SK-N-SH treated with all-trans-retinoic acid at 6 μM for 48 hours (cell line): ENCODE data around the gene APOB.

Source experiments
- ATAC-seq: fragments of 200-7000 bp; cut with Tn5 transposase; 3 replicates; pipeline ENCODE4 v1.9.1; 2020; ENCODE audit warnings: mild to moderate bottlenecking, moderate library complexity
- ARNTL ChIP-seq: fragments of 450-650 bp; formaldehyde crosslinking; IDR thresholded peaks from 2 replicates; pipeline ENCODE4 v1.5.0; 2020; ENCODE audit warnings: low read depth, mild to moderate bottlenecking, moderate library complexity, borderline replicate concordance
- BACH2 ChIP-seq: fragments of 250-450 bp; sonication (Bioruptor Pico); IDR thresholded peaks from 2 replicates; pipeline ENCODE4 v1.9.0; 2021; ENCODE audit warnings: mild to moderate bottlenecking, borderline replicate concordance
- CSDC2 ChIP-seq: fragments of 250-450 bp; sonication (Bioruptor Pico); IDR thresholded peaks from 2 replicates; pipeline ENCODE4 v1.5.0; 2020; ENCODE audit warnings: mild to moderate bottlenecking, moderate library complexity
- ESRRG ChIP-seq: fragments of 250-450 bp; sonication (Bioruptor Pico); IDR thresholded peaks from 2 replicates; pipeline ENCODE4 v1.6.1; 2021; ENCODE audit warnings: mild to moderate bottlenecking
- GLIS3 ChIP-seq: fragments of 250-450 bp; sonication (Bioruptor Pico); IDR thresholded peaks from 2 replicates; pipeline ENCODE4 v1.5.0; 2020; ENCODE audit warnings: mild to moderate bottlenecking, moderate library complexity
- ISL1 ChIP-seq: fragments of 250-450 bp; sonication (Bioruptor Pico); IDR thresholded peaks from 2 replicates; pipeline ENCODE4 v2.1.2; 2022; ENCODE audit warnings: mild to moderate bottlenecking, moderate library complexity
- OSR1 ChIP-seq: fragments of 250-450 bp; sonication (Bioruptor Pico); IDR thresholded peaks from 2 replicates; pipeline ENCODE4 v1.8.0; 2022; ENCODE audit warnings: moderate library complexity, mild to moderate bottlenecking, inconsistent platforms
- PPARA ChIP-seq: fragments of 250-450 bp; sonication (Bioruptor Pico); IDR thresholded peaks from 2 replicates; pipeline ENCODE4 v1.5.0; 2020; ENCODE audit warnings: mild to moderate bottlenecking, borderline replicate concordance
- RARB ChIP-seq: fragments of 250-450 bp; sonication (Bioruptor Pico); IDR thresholded peaks from 2 replicates; pipeline ENCODE4 v1.8.0; 2021; ENCODE audit warnings: mild to moderate bottlenecking, moderate library complexity
- SNAI2 ChIP-seq: fragments of 250-450 bp; sonication (Bioruptor Pico); IDR thresholded peaks from 2 replicates; pipeline ENCODE4 v1.5.0; 2020; ENCODE audit warnings: mild to moderate bottlenecking, moderate library complexity
- TOX ChIP-seq: fragments of 250-450 bp; sonication (Bioruptor Pico); IDR thresholded peaks from 2 replicates; pipeline ENCODE4 v1.8.0; 2021; ENCODE audit warnings: mild to moderate bottlenecking, moderate library complexity, borderline replicate concordance
- ZC3H10 ChIP-seq: fragments of 250-450 bp; sonication (Bioruptor Pico); IDR thresholded peaks from 2 replicates; pipeline ENCODE4 v1.5.1; 2021; ENCODE audit warnings: mild to moderate bottlenecking, moderate library complexity
- ZFP3 ChIP-seq: fragments of 250-450 bp; sonication (Bioruptor Pico); IDR thresholded peaks from 2 replicates; pipeline ENCODE4 v1.5.0; 2020; ENCODE audit warnings: mild to moderate bottlenecking, moderate library complexity
- ZNF565 ChIP-seq: fragments of 450-650 bp; formaldehyde crosslinking; conservative IDR thresholded peaks from 2 replicates; pipeline ENCODE4 v1.5.0; 2020; ENCODE audit warnings: low read depth, mild to moderate bottlenecking, moderate library complexity
- ZNF70 ChIP-seq: fragments of 450-650 bp; formaldehyde crosslinking; IDR thresholded peaks from 2 replicates; pipeline ENCODE4 v1.5.0; 2020; ENCODE audit warnings: mild to moderate bottlenecking, moderate library complexity
- ZNF8 ChIP-seq: fragments of 450-650 bp; formaldehyde crosslinking; IDR thresholded peaks from 2 replicates; pipeline ENCODE4 v1.5.0; 2020; ENCODE audit warnings: mild to moderate bottlenecking, moderate library complexity
- TF ChIP-seq, protein P1 (sequence below): fragments of 250-450 bp; sonication (Bioruptor Pico); IDR thresholded peaks from 2 replicates; pipeline ENCODE4 v1.8.0; 2021; ENCODE audit warnings: low read depth, mild to moderate bottlenecking, moderate library complexity, borderline replicate concordance
- TF ChIP-seq, protein P2 (sequence below): fragments of 250-450 bp; sonication (Bioruptor Pico); IDR thresholded peaks from 2 replicates; pipeline ENCODE4 v1.5.1; 2021; ENCODE audit warnings: mild to moderate bottlenecking, moderate library complexity
- TF ChIP-seq, protein P3 (sequence below): fragments of 250-450 bp; sonication (Bioruptor Pico); IDR thresholded peaks from 2 replicates; pipeline ENCODE4 v1.5.1; 2020; ENCODE audit warnings: low read depth, mild to moderate bottlenecking, moderate library complexity

The APOB gene

DNA sequence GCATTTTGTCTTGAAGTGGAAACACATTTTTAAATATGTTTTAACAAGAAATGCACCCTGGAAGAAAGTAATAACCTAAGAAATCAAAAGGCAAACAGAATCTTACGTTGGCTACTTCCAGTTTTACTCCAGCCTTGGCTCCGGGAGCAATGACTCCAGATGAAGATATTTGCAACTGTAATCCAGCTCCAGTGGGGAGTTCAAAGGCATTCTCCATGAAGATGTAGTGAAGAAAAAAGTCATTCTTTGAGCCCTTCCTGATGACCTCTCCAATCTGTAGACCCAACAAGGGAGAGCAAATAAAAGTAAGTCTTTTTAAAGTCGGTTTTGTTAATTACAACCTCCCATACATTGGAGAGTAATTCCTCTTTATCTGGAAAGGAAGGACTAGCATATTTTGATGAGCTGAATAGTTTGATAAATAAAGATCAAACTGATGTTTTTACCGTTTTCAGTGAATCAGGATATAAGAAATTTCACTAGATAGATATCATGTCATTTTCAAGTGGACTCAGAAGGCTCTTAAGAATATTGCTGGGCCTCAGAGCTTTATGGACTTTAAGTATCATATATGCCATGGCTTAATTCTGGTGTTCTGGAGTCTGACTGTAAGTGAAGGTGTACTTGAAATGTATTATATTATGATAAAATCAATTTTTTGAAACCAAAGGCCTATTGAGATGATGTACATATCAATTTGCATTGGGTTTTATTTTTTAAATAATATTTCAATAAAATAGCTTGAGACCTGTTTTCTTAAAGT is 20.3 kb downstream of the APOB start:
- TF ChIP-seq ZFP3 (CRISPR knock-in tag) (no peak), ESRRG (CRISPR knock-in tag) (no peak), SNAI2 (CRISPR knock-in tag) (no peak), ZNF8 (CRISPR knock-in tag) (no peak), PPARA (CRISPR knock-in tag) (no peak), OSR1 (no peak), ZC3H10 (no peak), TOX (CRISPR knock-in tag) (no peak)
- ATAC-seq: no peak

DNA sequence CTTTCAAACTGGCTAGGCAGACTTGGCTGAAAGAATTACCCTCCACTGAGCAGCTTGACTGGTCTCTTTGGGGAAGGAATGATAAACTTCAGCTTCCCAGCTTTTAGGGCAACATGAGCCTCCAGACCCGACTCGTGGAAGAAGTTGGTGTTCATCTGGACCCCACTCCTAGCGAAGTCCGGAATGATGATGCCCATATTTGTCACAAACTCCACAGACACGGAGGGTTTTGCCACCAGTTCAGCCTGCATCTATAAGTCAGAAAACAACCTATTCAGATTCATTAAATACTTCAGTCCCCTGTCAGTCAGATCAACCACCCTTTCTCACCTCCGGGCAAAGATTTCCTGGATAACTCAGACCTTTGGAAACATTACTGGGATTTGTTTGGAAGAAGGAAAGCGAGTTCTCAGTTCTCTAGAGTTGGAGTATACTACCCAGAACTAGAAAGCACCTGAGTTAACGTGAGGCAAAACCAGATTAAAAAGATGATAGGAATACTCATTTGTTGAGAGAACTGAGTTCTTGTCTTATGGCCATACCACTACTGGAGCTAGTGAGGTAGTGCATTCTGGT is 21.0 kb downstream of the APOB start:
- no peak for TF ChIP-seq OSR1
- no peak for TF ChIP-seq CSDC2 (CRISPR knock-in tag)
- TF ChIP-seq ZNF70 (CRISPR knock-in tag): no peak
- TF ChIP-seq RARB (CRISPR knock-in tag): no peak
- TF ChIP-seq BACH2 (CRISPR knock-in tag): no peak
- no peak for TF ChIP-seq ZC3H10
- TF ChIP-seq ZNF8 (CRISPR knock-in tag): no peak
- TF ChIP-seq ESRRG (CRISPR knock-in tag): no peak
- TF ChIP-seq, protein P1, sequence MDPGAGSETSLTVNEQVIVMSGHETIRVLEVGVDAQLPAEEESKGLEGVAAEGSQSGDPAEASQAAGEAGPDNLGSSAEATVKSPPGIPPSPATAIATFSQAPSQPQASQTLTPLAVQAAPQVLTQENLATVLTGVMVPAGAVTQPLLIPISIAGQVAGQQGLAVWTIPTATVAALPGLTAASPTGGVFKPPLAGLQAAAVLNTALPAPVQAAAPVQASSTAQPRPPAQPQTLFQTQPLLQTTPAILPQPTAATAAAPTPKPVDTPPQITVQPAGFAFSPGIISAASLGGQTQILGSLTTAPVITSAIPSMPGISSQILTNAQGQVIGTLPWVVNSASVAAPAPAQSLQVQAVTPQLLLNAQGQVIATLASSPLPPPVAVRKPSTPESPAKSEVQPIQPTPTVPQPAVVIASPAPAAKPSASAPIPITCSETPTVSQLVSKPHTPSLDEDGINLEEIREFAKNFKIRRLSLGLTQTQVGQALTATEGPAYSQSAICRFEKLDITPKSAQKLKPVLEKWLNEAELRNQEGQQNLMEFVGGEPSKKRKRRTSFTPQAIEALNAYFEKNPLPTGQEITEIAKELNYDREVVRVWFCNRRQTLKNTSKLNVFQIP: no peak
- TF ChIP-seq, protein P2, sequence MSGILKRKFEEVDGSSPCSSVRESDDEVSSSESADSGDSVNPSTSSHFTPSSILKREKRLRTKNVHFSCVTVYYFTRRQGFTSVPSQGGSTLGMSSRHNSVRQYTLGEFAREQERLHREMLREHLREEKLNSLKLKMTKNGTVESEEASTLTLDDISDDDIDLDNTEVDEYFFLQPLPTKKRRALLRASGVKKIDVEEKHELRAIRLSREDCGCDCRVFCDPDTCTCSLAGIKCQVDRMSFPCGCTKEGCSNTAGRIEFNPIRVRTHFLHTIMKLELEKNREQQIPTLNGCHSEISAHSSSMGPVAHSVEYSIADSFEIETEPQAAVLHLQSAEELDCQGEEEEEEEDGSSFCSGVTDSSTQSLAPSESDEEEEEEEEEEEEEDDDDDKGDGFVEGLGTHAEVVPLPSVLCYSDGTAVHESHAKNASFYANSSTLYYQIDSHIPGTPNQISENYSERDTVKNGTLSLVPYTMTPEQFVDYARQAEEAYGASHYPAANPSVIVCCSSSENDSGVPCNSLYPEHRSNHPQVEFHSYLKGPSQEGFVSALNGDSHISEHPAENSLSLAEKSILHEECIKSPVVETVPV: no peak
- no peak for TF ChIP-seq TOX (CRISPR knock-in tag)
- TF ChIP-seq GLIS3 (CRISPR knock-in tag): no peak
- TF ChIP-seq ISL1: no peak
- no peak for TF ChIP-seq ARNTL (CRISPR knock-in tag)
- no peak for TF ChIP-seq PPARA (CRISPR knock-in tag)
- TF ChIP-seq ZNF565: no peak
- TF ChIP-seq, protein P3, sequence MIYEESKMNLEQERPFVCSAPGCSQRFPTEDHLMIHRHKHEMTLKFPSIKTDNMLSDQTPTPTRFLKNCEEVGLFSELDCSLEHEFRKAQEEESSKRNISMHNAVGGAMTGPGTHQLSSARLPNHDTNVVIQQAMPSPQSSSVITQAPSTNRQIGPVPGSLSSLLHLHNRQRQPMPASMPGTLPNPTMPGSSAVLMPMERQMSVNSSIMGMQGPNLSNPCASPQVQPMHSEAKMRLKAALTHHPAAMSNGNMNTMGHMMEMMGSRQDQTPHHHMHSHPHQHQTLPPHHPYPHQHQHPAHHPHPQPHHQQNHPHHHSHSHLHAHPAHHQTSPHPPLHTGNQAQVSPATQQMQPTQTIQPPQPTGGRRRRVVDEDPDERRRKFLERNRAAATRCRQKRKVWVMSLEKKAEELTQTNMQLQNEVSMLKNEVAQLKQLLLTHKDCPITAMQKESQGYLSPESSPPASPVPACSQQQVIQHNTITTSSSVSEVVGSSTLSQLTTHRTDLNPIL (CRISPR knock-in tag): no peak
- ATAC-seq: no peak

DNA sequence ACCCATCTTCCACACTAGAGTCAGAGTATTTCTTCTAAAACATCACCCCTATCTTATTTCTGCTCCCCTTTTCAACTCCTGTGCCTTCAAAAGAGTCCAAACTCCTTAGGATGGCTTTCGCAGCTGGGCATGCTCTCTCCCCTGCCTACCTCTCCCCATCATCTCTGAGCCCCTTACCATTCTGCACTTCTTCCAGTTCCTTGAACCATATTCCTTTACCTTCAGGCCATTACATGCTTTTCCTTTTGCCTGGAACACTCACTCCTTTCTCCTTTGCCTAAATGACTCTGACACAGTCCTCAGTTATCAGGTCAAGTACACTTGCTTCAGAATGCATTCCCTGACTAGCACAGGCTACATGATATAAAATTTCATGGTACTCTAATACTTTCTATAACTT is 22.4 kb downstream of the APOB start:
- ATAC-seq: no peak
- no peak for TF ChIP-seq ZNF70 (CRISPR knock-in tag)
- no peak for TF ChIP-seq ZC3H10
- TF ChIP-seq OSR1: no peak
- no peak for TF ChIP-seq RARB (CRISPR knock-in tag)
- no peak for TF ChIP-seq GLIS3 (CRISPR knock-in tag)
- TF ChIP-seq SNAI2 (CRISPR knock-in tag): no peak
- no peak for TF ChIP-seq BACH2 (CRISPR knock-in tag)

DNA sequence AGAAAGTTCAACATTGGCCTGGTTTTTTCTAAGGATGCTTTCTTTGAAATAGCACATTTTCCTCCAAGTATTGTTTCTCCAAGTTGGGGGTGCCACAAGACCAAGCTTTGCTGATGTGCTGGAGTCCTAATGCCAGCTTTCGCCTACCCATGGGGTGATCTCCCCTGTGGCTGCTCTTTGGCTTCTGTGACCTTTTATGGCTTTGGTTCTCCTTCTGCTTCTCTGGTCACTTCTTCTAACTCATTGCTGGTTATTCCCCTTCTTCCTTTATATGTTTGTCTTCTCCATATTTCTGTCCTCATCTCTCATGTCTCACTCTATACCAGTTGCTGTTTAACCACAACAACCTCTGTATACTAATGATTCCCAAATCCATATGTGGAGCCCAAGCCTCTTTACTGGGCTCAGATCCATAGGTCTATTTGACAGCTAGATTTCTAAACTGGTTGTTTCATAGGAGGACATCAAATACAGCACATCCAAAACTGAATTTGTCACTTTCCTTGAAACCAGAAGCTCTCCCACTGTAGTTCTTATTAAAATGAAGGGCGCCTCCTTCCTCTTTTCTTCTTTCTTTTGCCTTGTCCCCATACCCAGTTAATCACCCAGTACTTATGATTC is 23.1 kb downstream of the APOB start:
- TF ChIP-seq ARNTL (CRISPR knock-in tag) (no peak), ISL1 (no peak), ZNF70 (CRISPR knock-in tag) (no peak)
- TF ChIP-seq, protein P3 (CRISPR knock-in tag): no peak
- ATAC-seq: no peak
